Activated CD4-positive, alpha-beta T cell treated with anti-CD3 and anti-CD28 coated beads, Interleukin-10, Interleukin-2, amounts not matched to agents 100 ng/mL and 50 ng/mL, durations not matched to agents 16 hours and 8 hours (primary cell): ENCODE measurements around the gene NADSYN1.
A peak's percentile ranks its signal among the peaks of the same experiment; 100 is the strongest.

Experiments used
- DNase-seq: peaks from one replicate; pipeline ENCODE4 v3.0.0-alpha.2; 2020

Gene NADSYN1

GRCh38 chr11:71433648-71434450 lies 19.2 kb upstream of the NADSYN1 start:
- no peak for DNase-seq

DNA sequence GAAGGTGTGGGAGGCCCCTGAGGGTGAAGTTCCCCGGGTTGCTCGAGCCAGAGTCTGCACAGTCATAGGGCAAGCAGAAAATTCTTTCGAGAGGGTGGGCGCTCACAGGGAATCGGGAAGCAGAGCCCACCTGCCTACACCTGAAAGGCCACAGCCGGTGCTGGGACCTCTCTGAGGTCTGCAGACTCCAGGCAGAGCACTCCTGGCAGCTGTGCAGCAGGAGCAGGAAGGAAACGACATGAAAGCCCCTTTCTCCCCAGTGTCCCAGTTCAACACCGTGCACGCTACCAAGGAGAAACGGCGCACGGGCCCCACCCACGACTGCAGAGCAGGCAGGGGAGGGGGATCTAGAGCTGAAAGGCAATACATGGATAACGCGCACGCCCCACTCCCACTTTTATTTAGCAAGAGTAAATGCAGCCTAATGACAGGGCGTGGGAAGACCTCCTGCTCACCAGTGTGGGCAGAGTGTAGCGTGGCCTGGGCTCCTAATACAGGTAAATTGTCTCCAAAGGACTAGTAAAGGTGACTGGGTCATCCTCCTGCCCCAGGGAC lies 18.4 kb upstream of the NADSYN1 start:
- no peak for DNase-seq

- no peak for DNase-seq
Observed at GRCh38 chr11:71435278-71435951, 17.6 kb upstream of the NADSYN1 start.

DNA sequence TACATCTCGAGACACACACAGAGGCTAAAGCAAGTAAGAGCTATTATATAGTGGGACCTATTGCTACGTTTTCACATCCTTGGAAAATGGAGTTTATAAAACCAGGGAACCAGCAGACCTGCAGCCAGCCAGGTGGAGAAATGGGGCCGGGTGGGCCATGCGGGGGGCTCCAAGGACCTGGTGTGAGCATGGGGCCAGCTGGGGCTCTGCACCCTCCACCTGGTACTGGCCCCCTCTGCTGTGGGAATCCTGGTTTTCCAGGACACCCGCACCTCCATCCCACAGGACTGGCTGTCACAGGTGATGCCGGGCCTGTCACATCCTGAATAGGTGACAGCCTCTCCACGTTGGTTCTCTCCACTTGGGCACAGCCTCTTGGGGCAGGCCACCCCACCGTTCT lies 16.1 kb upstream of the NADSYN1 start:
- DNase-seq = no peak

DNA sequence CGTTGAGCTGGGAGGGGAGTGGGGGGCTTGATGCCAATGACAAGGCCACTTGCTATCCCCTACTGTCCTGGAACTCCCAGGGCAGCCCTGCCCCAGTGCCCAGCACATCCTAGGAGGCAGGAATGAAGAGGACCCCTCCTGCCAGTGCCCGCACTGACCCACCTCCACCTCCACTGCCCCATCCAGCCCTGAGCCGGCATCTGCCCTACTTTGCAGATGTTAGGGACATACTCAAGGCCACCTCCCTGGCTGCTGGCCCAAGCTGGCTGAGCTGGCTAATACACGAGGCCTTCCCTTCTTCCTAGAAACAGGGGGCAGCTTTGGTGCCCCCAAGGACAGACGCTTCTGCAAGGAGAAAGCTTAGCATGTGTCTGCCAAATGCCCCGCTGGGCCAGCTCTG lies 15.6 kb upstream of the NADSYN1 start:
- DNase-seq = no peak

GRCh38 chr11:71437879-71438278 lies 15.1 kb upstream of the NADSYN1 start:
- DNase-seq = no peak

GRCh38 chr11:71438650-71439049 lies 14.4 kb upstream of the NADSYN1 start:
- DNase-seq = no peak

GRCh38 chr11:71440021-71440755 lies 12.8 kb upstream of the NADSYN1 start:
- DNase-seq = no peak

- DNase-seq = no peak
Observed at GRCh38 chr11:71441251-71441650, 11.8 kb upstream of the NADSYN1 start.

DNA sequence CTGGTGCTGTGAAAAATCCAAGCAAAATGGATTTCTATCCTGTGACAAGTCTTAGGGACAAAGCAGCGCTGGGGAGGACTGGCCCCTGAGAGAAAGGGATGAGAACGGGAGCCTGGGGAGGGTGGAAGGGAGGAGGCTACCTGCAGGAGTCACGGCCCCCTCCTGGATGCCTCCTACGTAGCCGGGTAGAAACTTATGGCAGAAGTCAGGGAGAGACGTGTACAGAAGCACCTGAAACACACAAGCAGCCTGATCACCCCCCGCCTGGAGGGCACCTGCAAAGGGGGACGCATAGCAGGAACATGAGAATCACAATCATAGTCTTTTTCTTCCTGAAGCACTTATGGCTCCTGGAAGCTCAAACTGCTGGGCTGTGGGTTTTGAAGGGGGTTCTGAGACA lies 10.9 kb upstream of the NADSYN1 start:
- no peak for DNase-seq

GRCh38 chr11:71442880-71443279 lies 10.1 kb upstream of the NADSYN1 start:
- DNase-seq = no peak

- DNase-seq = no peak
Observed at GRCh38 chr11:71443736-71444445, 9.1 kb upstream of the NADSYN1 start.

DNA sequence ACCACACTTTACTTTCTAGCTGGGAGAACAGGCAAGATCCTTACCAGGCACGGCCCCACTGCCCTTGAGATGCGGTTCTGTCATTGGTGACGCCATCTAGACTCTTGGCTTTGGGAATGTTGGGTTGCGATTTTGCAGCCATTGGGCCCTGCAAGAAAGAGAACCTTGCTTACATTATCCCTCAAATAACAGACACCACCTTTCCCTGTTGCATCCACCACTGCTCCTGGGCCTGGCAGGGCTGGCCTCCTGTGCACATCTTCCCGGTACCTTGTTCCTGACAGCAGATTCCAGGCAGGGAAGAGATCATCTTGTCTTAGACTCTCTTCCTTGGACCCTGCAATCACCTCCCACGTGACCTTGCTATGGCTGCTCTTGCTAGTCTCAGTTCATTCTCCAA lies 8.2 kb upstream of the NADSYN1 start:
- DNase-seq = no peak

- no peak for DNase-seq
Observed at GRCh38 chr11:71446150-71446549, 6.9 kb upstream of the NADSYN1 start.

DNA sequence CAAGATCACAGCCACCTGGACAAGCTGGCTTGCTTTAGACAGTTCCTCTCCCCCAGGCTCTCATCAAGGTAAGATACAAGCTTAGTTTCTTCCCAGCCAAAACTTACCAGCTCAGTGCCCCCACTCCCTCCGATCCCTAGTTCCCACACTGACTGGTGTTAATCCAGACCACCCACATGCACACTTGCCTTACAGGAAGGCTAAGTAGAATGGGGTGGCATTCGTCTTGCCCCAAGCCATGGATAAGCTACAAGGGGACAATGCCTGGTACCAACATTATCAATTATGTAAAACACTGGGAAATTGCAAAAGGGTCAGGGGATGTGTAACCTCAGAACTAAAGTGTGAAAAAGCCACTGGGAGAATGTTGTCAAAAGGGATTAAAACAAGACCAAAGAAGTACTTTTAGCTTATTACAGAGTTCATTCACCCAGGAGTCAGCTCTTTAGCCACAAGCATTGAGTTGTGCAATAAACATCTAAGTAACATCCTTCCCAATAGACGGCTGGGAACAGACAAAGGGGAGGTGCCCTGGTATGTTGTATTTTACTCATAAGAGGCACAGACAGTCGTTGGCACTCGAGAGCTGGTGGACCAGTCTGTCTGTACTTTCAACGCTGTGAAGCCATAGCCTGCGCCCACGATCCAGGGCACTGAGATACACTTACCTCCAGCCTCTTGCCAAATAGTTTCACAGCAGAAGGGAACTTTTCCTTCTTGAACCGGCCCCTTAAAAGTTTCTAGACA lies 5.9 kb upstream of the NADSYN1 start:
- DNase-seq = peak; percentile 47

DNA sequence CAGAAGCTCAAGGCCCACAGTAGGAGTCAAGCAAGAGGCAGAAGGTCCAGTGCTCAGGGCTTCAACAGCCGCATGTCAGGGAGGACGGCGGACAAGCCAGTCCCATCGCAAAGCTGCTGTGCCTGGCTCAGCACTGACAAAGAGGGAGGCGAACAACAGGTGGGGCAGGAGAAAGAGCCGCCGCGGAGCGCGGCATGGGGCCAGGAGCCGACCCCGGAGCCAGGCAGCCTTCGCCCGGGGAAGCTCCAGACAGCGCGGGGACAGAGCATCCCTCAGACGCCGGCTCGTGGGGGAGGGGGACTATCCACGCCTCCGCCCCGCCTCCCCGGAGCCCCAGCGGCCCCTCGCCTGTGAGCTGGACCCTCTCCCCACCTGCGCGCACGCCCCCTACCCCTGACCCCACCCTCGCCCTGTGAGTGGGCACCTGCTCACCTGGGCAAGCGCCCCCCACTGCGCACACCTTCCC lies 5.2 kb upstream of the NADSYN1 start:
- no peak for DNase-seq

- peak; percentile 99 for DNase-seq
Observed at GRCh38 chr11:71448257-71449171, 4.5 kb upstream of the NADSYN1 start, which contains the start of gene DHCR7. Gene DHCR7, minus strand, starts transcription at chr11:71448393. Its CDS starts 3,441 bp downstream, at chr11:71444952.

DNA sequence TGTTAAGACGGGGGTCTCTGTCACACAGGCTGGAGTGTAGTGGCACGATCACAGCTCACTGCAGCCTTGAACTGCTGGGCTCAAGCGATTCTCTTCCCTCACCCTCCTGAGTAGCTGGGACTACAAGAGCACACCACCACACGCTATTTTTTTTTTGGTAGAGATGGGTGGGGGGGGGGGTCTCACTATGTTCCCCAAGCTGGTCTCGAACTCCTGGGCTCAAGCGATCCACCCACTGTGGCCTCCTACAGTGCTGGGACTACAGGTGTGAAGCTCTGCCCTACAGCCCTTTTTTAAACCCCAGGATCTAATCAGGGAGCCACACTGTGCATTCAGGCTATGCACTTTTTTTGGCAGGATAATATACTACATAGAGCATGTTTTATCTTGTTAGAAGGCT lies 3.4 kb upstream of the NADSYN1 start:
- no peak for DNase-seq

DNA sequence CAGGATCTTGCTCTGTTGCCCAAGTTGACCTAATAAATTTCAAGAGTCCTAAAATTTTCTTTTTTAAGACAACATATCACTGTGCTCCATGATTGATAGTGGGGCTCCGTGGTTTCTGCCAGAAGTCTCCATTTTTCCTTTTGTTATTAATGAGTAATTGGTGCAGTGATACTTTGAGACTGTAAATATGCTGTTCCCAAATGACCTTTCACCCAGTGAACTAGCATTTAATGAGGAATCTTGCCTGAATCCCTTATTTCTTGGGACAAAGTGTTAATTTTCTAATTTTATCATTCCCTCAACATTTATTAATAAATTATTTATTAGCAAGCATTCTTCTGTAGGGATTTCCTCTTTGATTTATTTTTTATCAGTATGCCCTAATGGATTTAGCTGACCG lies 2.5 kb upstream of the NADSYN1 start:
- DNase-seq = no peak

DNA sequence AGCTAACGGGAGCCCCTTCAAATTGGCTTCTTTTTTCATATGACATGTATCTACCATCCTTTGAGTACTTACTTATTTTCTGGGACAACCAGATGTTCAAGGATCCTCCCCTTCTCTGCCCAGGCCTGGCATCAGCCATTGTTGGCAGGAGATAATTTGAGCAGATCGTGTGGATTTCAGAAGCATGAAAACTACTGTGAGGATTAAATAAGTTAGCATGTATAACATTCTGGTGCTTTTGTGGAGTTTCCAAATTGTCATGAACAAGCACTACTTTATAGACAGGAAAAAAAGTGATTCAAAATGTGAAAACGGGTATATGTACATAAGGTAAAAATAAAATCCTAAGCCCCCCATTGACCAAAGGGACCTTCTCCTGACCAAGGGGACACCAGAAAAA lies 2.1 kb upstream of the NADSYN1 start:
- DNase-seq = no peak
